HepG2 (cell line): Measurements from ENCODE around the gene TBC1D25. TPM values are rescaled to one million over a fixed set of nuclear protein-coding genes. Genes with fewer than 3 reads are reported as not detected.

ENCODE experiments used
- AHR ChIP-seq: IDR thresholded peaks from 2 replicates; pipeline ENCODE4 v1.6.1; 2018; ENCODE audit warnings: missing genetic modification reagents, missing compliant biosample characterization
- AKAP8 ChIP-seq: sonication (generic); formaldehyde crosslinking; IDR thresholded peaks from 2 replicates; pipeline ENCODE4 v1.5.1; 2020; ENCODE audit warnings: mild to moderate bottlenecking, missing genetic modification reagents
- FOXA3 ChIP-seq: IDR thresholded peaks from 2 replicates; pipeline ENCODE4 v1.6.1; 2016; ENCODE audit warnings: missing genetic modification reagents, missing compliant biosample characterization
- GATAD2A ChIP-seq: IDR thresholded peaks from 2 replicates; pipeline ENCODE4 v1.6.1; 2016
- KLF11 ChIP-seq: IDR thresholded peaks from 2 replicates; pipeline ENCODE4 v1.6.1; 2016; ENCODE audit warnings: missing compliant biosample characterization
- KLF15 ChIP-seq: sonication (generic); formaldehyde crosslinking; IDR thresholded peaks from 2 replicates; pipeline ENCODE4 v1.8.1; 2023; ENCODE audit warnings: borderline replicate concordance, mild to moderate bottlenecking, inconsistent platforms, missing genetic modification reagents, mixed read lengths
- MTF2 ChIP-seq: sonication (generic); formaldehyde crosslinking; IDR thresholded peaks from 2 replicates; pipeline ENCODE4 v1.5.0; 2020; ENCODE audit warnings: missing genetic modification reagents, borderline replicate concordance
- NCOA1 ChIP-seq: sonication (generic); formaldehyde crosslinking; IDR thresholded peaks from 2 replicates; pipeline ENCODE4 v1.9.0; 2021; ENCODE audit warnings: missing genetic modification reagents
- PHB2 ChIP-seq: fragments of 450-650 bp; IDR thresholded peaks from 2 replicates; pipeline ENCODE4 v1.6.1; 2018; ENCODE audit not compliant: partially characterized antibody
- POLR2AphosphoS2 ChIP-seq: IDR thresholded peaks from 2 replicates; pipeline ENCODE4 v1.6.1; 2011; ENCODE audit warnings: low read depth, low read length, improper control_type of control experiment
- POLR2AphosphoS5 ChIP-seq: IDR thresholded peaks from 2 replicates; pipeline ENCODE4 v1.6.1; 2012; ENCODE audit warnings: low read depth, low read length
- SALL1 ChIP-seq: sonication (generic); formaldehyde crosslinking; IDR thresholded peaks from 2 replicates; pipeline ENCODE4 v1.8.0; 2022; ENCODE audit warnings: mild to moderate bottlenecking, missing genetic modification reagents
- SAP130 ChIP-seq: IDR thresholded peaks from 2 replicates; pipeline ENCODE4 v1.6.1; 2016; ENCODE audit warnings: low read depth
- SIN3A ChIP-seq: IDR thresholded peaks from 2 replicates; pipeline ENCODE4 v1.6.1; 2011; ENCODE audit warnings: low read depth, mild to moderate bottlenecking, control low read depth, low read length, borderline replicate concordance
- SP4 ChIP-seq: sonication (generic); formaldehyde crosslinking; IDR thresholded peaks from 2 replicates; pipeline ENCODE4 v1.8.1; 2023; ENCODE audit warnings: mild to moderate bottlenecking, missing genetic modification reagents
- TFDP1 ChIP-seq: IDR thresholded peaks from 2 replicates; pipeline ENCODE4 v1.6.1; 2016; ENCODE audit warnings: missing compliant biosample characterization, missing genetic modification reagents, borderline replicate concordance
- TP53 ChIP-seq: sonication (generic); formaldehyde crosslinking; conservative IDR thresholded peaks from 2 replicates; pipeline ENCODE4 v1.4.0; 2020; ENCODE audit warnings: missing genetic modification reagents
- YEATS4 ChIP-seq: sonication (generic); formaldehyde crosslinking; IDR thresholded peaks from 2 replicates; pipeline ENCODE4 v1.4.0; 2020; ENCODE audit warnings: missing genetic modification reagents, borderline replicate concordance
- ZBTB7A ChIP-seq: sonication (generic); formaldehyde crosslinking; IDR thresholded peaks from 2 replicates; pipeline ENCODE4 v1.8.0; 2022; ENCODE audit warnings: mild to moderate bottlenecking, missing genetic modification reagents
- ZNF136 ChIP-seq: sonication (generic); formaldehyde crosslinking; IDR thresholded peaks from 2 replicates; pipeline ENCODE4 v1.8.1; 2022; ENCODE audit warnings: low read depth, mild to moderate bottlenecking, moderate library complexity, missing genetic modification reagents
- ZNF160 ChIP-seq: sonication (generic); formaldehyde crosslinking; IDR thresholded peaks from 2 replicates; pipeline ENCODE4 v1.8.0; 2022; ENCODE audit warnings: mild to moderate bottlenecking, inconsistent platforms, missing genetic modification reagents
- ZNF317 ChIP-seq: sonication (generic); formaldehyde crosslinking; IDR thresholded peaks from 2 replicates; pipeline ENCODE4 v1.5.0; 2020; ENCODE audit warnings: mild to moderate bottlenecking, missing genetic modification reagents
- ZNF569 ChIP-seq: sonication (generic); formaldehyde crosslinking; IDR thresholded peaks from 2 replicates; pipeline ENCODE4 v1.5.0; 2020; ENCODE audit warnings: mild to moderate bottlenecking, missing genetic modification reagents, moderate library complexity, borderline replicate concordance
- ZNF749 ChIP-seq: sonication (generic); formaldehyde crosslinking; IDR thresholded peaks from 2 replicates; pipeline ENCODE4 v1.8.0; 2022; ENCODE audit warnings: mild to moderate bottlenecking, missing genetic modification reagents, moderate library complexity, borderline replicate concordance
- ZNF761 ChIP-seq: sonication (generic); formaldehyde crosslinking; conservative IDR thresholded peaks from 2 replicates; pipeline ENCODE4 v1.4.0; 2020; ENCODE audit warnings: mild to moderate bottlenecking, missing genetic modification reagents
- ZNF766 ChIP-seq: sonication (generic); formaldehyde crosslinking; IDR thresholded peaks from 2 replicates; pipeline ENCODE4 v1.5.0; 2020; ENCODE audit warnings: missing genetic modification reagents, borderline replicate concordance
- ZNF883 ChIP-seq: sonication (generic); formaldehyde crosslinking; IDR thresholded peaks from 2 replicates; pipeline ENCODE4 v1.5.1; 2020; ENCODE audit warnings: mild to moderate bottlenecking, missing genetic modification reagents; ENCODE audit errors: not compliant biosample characterization
- ZSCAN31 ChIP-seq: sonication (generic); formaldehyde crosslinking; IDR thresholded peaks from 2 replicates; pipeline ENCODE4 v1.5.0; 2020; ENCODE audit warnings: low read depth, mild to moderate bottlenecking, missing genetic modification reagents
- polyA plus RNA-seq, 8 experiments: library from polyadenylated mRNA; depleted of rRNA in 3 of 8; stranded (reverse) in 7 of 8; unstranded in 1 of 8; fragments of >200 nt; fragmentation: Illumina TruSeq in 4 of 8; extraction: Trizol in 4 of 8; gene quantifications; 2 replicates each; pipeline versions ENCODE4 v1.2.1 to v1.2.3, GENCODE V29; 2011 to 2016; ENCODE audit warnings: low read depth in 4 of 8, missing spikeins in 1 of 8, mixed read lengths in 1 of 8; ENCODE audit not compliant: insufficient read depth in 1 of 8
- total RNA-seq, 5 experiments: library from RNA; depleted of rRNA; stranded (reverse); fragments of >200 nt; fragmentation: Illumina TruSeq; extraction: Trizol; gene quantifications; 2 replicates each; pipeline ENCODE4 v1.2.3, GENCODE V29; 2016; ENCODE audit warnings: low read depth in 1 of 5
- TF ChIP-seq, protein P1 (sequence below): sonication (generic); formaldehyde crosslinking; IDR thresholded peaks from 2 replicates; pipeline ENCODE4 v1.9.0; 2022; ENCODE audit warnings: missing genetic modification reagents, mild to moderate bottlenecking, borderline replicate concordance
- TF ChIP-seq, protein P2 (sequence below): sonication (generic); formaldehyde crosslinking; IDR thresholded peaks from 2 replicates; pipeline ENCODE4 v1.4.0; 2020; ENCODE audit warnings: missing genetic modification reagents, mild to moderate bottlenecking, borderline replicate concordance

The TBC1D25 gene
- total and polyA plus RNA-seq, 2 of the 13 experiments (the other 11 are each of a cell fraction or from before 2014, with no cell fraction given): 3.5 to 4.7 TPM

DNA sequence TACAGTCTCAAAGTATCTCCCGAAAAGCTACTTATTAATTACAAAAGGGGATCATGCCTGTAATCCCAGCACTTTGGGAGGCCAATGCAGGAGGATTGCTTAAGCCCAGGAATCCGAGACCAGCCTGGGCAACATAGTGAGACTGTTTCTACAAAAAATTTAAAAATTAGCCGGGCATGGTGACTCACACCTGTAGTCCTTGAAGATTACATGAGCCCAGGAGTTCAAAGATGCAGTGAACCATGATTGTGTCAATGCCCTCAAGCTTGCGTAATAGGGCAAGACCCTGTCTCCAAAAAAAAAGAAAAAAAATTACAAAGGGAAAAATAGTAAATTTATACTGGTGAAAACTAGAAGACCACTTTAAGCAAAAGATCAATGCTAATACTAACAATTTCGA, 34.0 kb upstream of the TBC1D25 start (continued):
- TF ChIP-seq ZNF160 (CRISPR knock-in tag) (no peak), SALL1 (CRISPR knock-in tag) (no peak), MTF2 (no peak), GATAD2A (CRISPR knock-in tag) (peak; percentile 75), ZNF761 (CRISPR knock-in tag) (no peak), SP4 (CRISPR knock-in tag) (no peak), ZNF883 (CRISPR knock-in tag) (no peak), POLR2AphosphoS5 (no peak), TP53 (CRISPR knock-in tag) (no peak), POLR2AphosphoS2 (no peak), ZNF317 (CRISPR knock-in tag) (no peak), FOXA3 (peak; percentile 48; the same call in 1 of the 2 replicates), SAP130 (CRISPR knock-in tag) (peak; percentile 44; the same call in 1 of the 2 replicates), KLF15 (CRISPR knock-in tag) (no peak), ZNF569 (no peak), TFDP1 (no peak), AKAP8 (CRISPR knock-in tag) (no peak), ZNF136 (CRISPR knock-in tag) (no peak), AHR (CRISPR knock-in tag) (no peak), NCOA1 (CRISPR knock-in tag) (no peak), KLF11 (CRISPR knock-in tag) (no peak), ZSCAN31 (CRISPR knock-in tag) (no peak), ZNF766 (no peak), PHB2 (no peak), SIN3A (no peak), ZBTB7A (CRISPR knock-in tag) (no peak), ZNF749 (CRISPR knock-in tag) (no peak), YEATS4 (no peak)
- TF ChIP-seq, protein P1, sequence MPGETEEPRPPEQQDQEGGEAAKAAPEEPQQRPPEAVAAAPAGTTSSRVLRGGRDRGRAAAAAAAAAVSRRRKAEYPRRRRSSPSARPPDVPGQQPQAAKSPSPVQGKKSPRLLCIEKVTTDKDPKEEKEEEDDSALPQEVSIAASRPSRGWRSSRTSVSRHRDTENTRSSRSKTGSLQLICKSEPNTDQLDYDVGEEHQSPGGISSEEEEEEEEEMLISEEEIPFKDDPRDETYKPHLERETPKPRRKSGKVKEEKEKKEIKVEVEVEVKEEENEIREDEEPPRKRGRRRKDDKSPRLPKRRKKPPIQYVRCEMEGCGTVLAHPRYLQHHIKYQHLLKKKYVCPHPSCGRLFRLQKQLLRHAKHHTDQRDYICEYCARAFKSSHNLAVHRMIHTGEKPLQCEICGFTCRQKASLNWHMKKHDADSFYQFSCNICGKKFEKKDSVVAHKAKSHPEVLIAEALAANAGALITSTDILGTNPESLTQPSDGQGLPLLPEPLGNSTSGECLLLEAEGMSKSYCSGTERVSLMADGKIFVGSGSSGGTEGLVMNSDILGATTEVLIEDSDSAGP: no peak
- TF ChIP-seq, protein P2, sequence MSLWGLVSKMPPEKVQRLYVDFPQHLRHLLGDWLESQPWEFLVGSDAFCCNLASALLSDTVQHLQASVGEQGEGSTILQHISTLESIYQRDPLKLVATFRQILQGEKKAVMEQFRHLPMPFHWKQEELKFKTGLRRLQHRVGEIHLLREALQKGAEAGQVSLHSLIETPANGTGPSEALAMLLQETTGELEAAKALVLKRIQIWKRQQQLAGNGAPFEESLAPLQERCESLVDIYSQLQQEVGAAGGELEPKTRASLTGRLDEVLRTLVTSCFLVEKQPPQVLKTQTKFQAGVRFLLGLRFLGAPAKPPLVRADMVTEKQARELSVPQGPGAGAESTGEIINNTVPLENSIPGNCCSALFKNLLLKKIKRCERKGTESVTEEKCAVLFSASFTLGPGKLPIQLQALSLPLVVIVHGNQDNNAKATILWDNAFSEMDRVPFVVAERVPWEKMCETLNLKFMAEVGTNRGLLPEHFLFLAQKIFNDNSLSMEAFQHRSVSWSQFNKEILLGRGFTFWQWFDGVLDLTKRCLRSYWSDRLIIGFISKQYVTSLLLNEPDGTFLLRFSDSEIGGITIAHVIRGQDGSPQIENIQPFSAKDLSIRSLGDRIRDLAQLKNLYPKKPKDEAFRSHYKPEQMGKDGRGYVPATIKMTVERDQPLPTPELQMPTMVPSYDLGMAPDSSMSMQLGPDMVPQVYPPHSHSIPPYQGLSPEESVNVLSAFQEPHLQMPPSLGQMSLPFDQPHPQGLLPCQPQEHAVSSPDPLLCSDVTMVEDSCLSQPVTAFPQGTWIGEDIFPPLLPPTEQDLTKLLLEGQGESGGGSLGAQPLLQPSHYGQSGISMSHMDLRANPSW (CRISPR knock-in tag): no peak
